Measurements from ENCODE around the gene PHF21A.

- TF ChIP-seq ELF4 (CRISPR knock-in tag; IDR thresholded peaks at IDR 0.05; ENCODE audit: low read depth) = no peak
- TF ChIP-seq NR2C2 (CRISPR knock-in tag; IDR thresholded peaks at IDR 0.05) = no peak
- no peak for TF ChIP-seq CTCF (IDR thresholded peaks at IDR 0.05)
- TF ChIP-seq NFYB (CRISPR knock-in tag; conservative IDR thresholded peaks at IDR 0.05; ENCODE audit: low read depth) = no peak
- TF ChIP-seq PREB (CRISPR knock-in tag; IDR thresholded peaks at IDR 0.05; ENCODE audit: borderline replicate concordance) = no peak
- TF ChIP-seq MXD4 (CRISPR knock-in tag; IDR thresholded peaks at IDR 0.05; ENCODE audit: borderline replicate concordance) = no peak
- no peak for TF ChIP-seq NR3C1 (CRISPR knock-in tag; conservative IDR thresholded peaks at IDR 0.05; ENCODE audit: low read depth)
- TF ChIP-seq ATF2 (CRISPR knock-in tag; IDR thresholded peaks at IDR 0.05; ENCODE audit: borderline replicate concordance, low read depth) = no peak
- no peak for TF ChIP-seq MAX (CRISPR knock-in tag; IDR thresholded peaks at IDR 0.05)
- no peak for TF ChIP-seq ZNF138 (CRISPR knock-in tag; conservative IDR thresholded peaks at IDR 0.05)
Observed at GRCh38 chr11:46057489-46057888, 63.8 kb downstream of the PHF21A start.

Data from WTC11 (cell line).